ENCODE results near the gene EFNA3.
A peak's percentile ranks its signal among the peaks of the same experiment; 100 is the strongest.

The EFNA3 gene

GRCh38 chr1:155130272-155131006 is 51.8 kb downstream of the EFNA3 start:
- no peak for DNase-seq (ENCODE audit: low read depth in 2 of 2, low spot score in 1 of 2)

- DNase-seq (ENCODE audit: low read depth in 2 of 2, low spot score in 1 of 2), result no peak
These were observed 52.6 kb downstream of the EFNA3 start for GRCh38 chr1:155131285-155131684.

DNA sequence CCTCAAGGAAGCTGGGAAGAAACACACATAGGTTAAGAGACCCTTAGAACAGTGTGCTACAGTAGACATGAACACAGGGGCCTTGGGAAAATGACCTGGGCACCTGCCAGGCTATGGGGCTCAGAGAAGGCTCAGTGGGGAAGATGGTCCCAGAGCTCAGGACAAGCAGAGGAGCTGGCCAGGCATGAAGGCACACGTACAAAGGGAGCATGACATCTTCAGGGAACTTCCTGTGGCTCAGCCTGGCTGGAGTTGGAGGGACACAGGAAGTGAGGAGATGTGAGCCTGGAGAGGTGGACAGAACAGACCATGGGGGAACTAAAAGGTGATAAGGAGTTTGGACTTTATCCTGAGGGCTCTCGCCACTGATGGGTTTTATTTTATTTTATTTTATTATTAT is 53.2 kb downstream of the EFNA3 start:
- no peak for DNase-seq (ENCODE audit: low read depth in 2 of 2, low spot score in 1 of 2)

DNA sequence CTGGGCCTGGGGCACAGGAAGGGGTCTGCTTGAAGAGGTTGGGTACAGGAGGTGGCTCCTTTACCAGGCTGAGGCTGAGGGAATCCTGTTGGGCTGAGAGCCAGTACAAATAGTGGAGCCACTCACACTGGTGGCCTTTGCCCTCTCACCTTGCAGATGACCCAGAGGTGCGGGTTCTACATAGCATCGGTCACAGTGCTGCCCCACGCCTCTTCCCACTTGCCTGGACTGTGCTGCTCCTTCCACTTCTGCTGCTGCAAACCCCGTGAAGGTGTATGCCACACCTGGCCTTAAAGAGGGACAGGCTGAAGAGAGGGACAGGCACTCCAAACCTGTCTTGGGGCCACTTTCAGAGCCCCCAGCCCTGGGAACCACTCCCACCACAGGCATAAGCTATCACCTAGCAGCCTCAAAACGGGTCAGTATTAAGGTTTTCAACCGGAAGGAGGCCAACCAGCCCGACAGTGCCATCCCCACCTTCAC is 55.2 kb downstream of the EFNA3 start:
- no peak for DNase-seq (ENCODE audit: low read depth in 2 of 2, low spot score in 1 of 2)

DNA sequence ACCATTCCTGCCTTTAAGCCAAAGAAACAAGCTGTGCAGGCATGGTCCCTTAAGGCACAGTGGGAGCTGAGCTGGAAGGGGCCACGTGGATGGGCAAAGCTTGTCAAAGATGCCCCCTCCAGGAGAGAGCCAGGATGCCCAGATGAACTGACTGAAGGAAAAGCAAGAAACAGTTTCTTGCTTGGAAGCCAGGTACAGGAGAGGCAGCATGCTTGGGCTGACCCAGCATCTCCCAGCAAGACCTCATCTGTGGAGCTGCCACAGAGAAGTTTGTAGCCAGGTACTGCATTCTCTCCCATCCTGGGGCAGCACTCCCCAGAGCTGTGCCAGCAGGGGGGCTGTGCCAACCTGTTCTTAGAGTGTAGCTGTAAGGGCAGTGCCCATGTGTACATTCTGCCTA is 55.7 kb downstream of the EFNA3 start:
- DNase-seq (ENCODE audit: low read depth in 2 of 2, low spot score in 1 of 2), result no peak

DNA sequence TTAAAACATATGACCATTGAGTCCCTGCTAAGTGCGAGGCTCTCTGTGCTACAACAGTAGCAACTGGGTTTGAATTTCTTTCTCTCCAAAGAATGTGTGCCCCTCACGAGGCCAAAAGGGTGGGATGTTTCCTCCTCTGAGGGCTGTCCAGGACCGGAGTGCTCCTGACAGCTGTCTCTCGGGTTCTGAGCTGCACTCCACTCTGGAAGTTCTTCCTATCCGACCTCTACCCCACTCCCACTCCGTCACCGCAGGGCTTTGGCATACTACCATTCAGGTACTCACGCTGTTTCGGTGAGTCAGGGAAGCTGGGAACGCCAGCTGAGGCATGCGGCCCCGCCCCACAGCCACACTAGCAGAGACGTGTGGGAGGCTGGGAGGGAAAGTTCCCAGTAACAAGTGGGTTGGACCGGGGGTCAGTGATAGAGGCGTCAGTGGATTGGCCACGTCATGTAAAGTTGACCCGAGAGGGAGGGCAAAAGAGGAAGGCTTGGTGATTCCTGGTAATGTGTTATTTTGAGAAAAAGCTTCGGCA is 56.3 kb downstream of the EFNA3 start:
- DNase-seq (ENCODE audit: low read depth in 2 of 2, low spot score in 1 of 2), result no peak

DNA sequence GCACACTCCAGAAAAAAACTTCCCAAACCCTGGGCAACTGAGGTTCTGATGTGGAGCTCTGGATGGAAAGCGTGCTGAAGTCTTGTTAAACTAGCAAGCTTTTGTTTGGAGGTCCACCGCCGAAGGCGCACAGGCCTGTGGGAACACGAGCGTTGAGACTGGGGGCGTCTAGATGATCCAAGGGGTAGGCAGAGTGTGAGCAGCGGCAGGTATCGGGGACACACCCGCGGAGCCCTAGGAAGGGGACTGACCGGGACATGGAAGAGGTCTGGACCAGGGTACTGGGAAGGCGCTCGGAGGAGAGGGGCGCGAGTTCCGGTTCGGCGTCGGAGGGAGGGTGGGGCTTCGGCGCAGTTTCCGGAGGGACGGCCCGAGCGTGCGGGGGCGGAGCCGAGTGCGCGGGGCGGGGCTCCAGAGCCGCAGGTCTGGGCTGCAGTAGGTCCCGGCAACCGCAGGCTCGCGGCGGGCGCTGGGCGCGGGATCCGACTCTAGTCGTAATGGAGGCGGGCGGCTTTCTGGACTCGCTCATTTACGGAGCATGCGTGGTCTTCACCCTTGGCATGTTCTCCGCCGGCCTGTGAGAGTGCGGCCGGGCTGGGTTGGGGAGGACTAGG is 56.9 kb downstream of the EFNA3 start, which contains the start of gene SLC50A1:
Gene SLC50A1, plus strand, starts transcription at position 438 of the 614 bp plus-strand sequence. Its CDS starts 60 bp downstream, at position 498.
- DNase-seq (ENCODE audit: low read depth in 2 of 2, low spot score in 1 of 2), result peak; percentile 84 to 87

- DNase-seq (ENCODE audit: low read depth in 2 of 2, low spot score in 1 of 2), result no peak
These were observed 58.1 kb downstream of the EFNA3 start for GRCh38 chr1:155136748-155137147.

Measured in stimulated activated CD8-positive, alpha-beta memory T cell treated with anti-CD3 and anti-CD28 coated beads, Interleukin-4, amount 100 ng/mL, for 1 hour (primary cell).